8988T (cell line): ENCODE measurements around the gene SELENBP1.
"Not testable (repeated sequence)": the region's sequence is repeated elsewhere in the genome, so short reads cannot be mapped to it uniquely, and the experiment has no call there.

Source experiments
- DNase-seq: peaks from one replicate; pipeline ENCODE4 v3.0.0; 2011

The SELENBP1 gene

DNA sequence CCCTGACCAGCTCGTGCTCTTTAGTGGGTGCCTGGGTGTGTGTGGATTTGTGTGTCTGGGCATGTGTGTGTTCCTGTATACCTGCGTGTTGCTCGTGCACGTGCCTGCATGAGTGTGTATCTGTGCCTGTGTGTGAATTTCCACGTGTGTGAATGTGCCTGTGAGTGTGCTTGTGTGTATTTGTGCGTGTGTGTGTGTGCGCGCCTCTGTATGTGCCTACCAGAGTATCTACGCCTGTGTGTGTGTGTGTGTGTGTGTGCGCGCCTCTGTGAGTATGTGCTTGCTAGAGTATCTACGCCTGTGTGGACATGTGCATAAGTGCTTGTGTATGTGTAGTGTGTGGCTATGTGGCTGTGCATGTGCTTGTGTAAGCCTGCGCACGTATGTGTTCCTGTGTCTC, 691 bp upstream of the SELENBP1 start:
- no peak for DNase-seq

DNA sequence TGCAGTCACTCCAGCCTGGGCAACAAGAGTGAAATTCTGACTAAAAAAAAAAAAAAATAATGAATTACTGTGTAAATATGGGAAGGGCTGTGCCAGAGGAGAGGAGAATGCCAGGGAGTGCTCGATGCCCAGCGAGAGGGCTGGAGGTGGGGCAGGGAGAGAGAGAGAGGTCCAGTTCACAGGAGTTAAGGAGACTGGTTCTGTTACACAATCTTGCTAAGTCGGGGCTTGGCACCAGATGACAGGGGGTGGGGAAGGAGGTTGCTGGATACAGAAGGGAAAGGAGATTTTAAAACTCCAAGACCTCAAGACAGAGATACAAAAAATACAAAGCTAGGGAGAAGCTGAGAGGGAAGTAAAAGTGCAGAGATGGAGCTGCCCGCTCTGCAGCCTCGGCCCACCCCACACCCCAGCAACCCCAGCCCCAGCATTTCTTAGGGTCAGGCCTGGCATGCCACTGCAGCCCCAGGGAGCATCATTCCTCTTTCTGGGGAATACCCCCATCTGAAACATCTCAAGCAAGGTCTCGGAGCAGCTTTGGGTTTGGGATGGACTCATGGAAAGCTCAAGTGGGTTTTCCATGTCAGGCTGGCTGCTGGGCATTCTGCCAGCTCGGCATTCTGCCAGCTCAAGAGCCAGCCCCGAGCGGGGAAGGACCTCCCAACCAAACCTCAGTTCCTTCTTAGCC, 991 bp downstream of the SELENBP1 start:
- DNase-seq = no peak

DNA sequence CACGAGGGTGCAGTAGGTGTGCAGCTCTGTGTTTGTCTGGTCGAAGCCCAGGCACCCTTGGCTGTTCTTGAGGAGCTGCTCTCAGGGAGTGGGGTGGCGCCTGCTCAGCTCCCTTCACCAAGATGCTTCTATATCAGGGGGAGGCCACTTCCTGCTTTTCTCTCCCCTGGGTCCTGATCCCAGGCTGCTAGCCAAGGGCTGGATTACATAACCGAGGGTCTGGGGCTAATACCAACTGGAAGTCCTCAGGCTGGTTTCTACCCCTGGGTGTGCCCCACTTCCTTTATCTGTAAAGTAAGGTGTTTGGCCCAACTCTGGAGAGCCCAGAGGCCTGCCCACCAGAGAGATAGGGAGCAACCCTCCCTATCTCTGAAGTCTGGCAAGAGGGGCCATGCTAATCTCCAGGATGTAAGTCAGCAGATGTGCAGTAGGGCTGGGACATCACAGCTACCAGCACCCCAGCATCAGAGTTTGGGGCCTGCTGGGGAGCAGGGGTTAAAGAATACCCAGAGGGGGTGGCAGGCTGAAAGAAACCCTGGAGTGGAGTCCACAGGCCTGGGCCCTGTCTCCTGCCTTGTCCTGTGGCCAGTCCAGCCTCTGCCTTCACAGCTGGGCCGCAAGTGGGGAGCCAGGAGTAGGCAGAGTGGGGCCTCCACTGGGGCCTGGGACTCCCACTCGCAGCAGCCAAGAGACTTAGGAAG, 2.1 kb downstream of the SELENBP1 start:
- no peak for DNase-seq

DNA sequence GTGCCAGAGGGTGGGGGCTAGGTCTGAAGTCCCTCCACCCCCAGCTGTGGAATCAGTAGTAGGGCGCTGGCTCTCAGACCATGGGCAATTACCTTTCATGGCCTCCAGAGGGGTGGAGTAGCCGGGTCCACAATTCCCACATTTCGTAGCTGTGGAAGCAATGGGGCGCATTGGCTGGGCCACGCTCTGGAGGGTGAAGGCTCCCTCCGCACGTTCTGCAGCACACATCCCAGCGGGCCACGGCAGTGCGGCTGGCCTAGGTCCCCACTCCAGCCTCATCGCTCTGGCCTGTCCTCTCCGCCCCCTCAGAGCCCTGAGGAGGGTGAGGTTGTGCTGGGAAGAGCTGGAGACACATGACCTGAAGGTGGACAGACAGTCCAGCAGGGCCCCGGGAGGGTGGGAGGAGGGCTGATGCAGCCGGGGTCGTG, 2.9 kb downstream of the SELENBP1 start:
- DNase-seq = no peak

DNA sequence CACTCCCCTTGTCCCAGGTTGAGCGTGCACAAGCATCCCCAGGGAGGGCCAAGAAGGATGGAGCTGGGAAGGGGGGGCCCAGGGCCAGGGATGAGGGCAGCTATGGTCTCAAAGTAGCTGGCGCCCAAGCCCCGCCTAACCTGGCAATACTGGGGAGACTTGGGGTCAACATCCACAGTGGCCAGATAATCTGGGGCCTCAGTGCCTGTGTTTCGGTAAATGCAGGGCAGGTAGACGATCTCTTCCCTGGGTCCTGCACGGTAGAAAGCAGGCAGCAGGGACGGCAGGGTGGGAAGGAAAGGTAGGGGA, 3.2 kb downstream of the SELENBP1 start:
- no peak for DNase-seq

DNA sequence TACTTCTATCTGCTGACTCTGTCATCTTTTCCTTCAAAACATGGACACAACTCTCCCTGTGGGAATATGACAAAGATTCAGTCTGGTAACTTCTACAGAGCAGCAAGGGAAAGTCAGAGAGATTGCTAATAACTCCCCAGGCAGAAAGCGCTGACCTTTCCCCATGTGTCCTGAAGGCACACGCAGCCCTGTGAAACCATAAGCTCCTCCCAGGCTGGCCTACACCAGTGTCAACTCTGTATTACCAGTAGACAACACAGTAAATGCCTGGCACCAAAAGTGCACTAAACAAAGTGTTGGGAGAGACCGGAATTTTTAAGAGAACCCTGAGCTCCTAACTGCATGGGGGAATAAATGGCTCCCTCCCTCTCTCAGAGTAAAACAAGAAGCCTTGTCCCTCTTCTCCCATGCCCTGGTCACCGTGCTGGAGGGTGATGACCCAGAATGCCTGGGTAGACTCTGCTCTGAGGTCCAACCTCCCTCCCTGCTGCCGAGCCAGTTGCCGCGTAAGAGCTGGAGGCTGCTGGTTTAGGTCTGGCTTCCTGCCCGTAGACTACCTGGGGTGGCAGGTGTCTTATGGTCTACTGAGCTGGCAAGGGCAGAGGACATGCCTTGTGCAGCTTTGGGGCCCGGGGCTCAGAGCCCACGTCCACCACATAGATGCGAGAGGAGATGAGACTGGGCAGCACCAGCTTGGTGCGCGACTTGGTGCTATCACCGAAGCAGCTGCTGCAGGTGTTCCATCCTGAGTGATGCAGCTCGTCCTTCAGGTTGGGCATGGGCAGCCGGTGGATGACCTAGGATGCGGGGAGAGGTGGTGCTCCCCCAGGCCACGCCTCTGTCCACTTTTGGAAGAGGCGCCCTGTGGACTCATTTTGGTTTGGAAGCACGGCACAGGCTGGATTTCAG, 3.9 kb downstream of the SELENBP1 start:
- DNase-seq = no peak

DNA sequence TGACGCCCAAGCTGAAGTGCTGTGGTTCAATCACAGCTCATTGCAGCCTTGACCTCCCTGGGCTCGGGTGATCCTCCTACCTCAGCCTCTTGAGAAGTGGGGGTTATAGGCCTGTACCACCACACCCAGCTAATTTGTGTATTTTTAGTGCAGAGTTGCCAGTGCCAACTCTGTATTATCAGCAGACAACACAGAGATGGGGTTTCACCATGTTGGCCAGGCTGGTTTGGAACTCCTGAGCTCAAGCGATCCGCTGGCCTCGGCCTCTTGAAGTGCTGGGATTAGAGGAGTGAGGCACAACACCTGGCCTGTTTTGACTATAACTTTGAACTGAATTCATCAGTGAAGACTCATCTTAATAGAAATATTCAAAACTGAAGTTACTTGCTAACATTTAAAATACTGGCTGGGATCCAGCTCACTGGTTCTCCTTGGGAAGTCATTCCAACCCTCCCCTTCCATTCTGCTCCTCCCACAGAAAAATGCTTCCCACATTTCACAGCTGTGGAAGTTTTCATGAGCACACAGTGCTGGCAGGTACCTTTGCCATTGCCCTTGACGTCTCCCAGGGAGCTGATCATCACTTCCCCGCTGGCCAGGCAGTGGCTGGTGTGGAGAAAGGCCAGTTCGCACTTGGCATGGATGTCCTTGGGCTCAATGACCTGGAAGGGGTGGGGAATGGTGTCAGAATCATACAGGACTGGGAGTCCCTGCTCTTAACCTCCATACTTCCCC, 4.7 kb downstream of the SELENBP1 start:
- no peak for DNase-seq

DNA sequence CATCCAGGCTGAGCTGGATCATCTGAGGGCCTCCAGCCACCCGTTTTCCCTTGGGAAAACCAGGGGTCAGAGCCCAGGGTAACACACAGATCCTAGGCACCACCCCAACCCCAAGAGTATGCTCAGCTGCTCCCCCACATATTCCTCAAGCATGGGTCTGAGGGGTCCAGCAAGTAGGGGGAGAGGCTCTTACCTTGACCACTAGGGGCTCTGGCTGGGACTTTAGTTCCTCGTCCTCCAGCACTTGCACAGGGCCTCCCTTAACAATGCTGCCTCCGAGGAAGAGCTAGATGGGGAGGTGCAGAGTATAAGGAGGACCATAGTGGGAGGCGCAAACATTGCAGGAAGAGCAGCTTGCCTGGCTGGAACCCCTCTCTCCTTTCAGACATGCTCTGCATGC, 7.5 kb downstream of the SELENBP1 start:
- no peak for DNase-seq

DNA sequence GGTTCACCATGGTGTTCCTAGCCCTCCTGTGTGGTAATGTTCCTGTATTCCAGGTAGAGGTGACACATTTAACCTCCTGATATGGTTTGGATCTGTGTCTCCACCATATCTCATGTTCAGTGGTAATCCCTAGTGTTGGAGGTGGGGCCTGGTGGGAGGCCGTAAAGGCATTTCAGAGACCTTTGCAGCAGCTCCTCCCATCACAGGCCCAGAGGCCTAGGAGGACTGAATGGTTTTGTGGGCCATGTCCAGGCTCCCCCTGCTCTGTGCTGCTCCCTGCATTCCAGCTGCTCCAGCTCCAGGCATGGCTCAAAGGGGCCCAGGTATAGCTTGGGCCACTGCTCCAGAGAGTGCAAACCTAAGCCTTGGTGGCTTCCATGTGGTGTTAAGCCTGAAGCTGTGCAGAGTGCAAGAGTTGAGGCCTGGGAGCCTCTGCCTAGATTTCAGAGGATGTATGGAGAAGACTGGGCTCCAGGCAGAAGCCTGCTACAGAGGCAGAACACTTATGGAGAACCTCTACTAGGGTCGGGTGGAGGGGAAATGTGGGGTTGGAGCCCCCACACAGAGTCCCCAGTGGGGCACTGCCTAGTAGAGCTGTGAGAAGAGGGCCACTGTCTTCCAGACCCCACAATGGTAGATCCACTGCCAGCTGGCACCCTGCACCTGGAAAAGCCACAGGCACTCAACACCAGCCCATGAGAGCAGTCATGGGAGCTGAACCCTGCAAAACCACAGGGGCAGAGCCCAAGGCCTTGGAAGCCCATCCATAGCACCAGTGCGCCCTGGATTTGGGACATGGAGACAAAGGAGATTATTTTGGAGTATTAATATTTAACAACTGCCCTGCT, 10.0 kb downstream of the SELENBP1 start:
- DNase-seq = no peak

DNA sequence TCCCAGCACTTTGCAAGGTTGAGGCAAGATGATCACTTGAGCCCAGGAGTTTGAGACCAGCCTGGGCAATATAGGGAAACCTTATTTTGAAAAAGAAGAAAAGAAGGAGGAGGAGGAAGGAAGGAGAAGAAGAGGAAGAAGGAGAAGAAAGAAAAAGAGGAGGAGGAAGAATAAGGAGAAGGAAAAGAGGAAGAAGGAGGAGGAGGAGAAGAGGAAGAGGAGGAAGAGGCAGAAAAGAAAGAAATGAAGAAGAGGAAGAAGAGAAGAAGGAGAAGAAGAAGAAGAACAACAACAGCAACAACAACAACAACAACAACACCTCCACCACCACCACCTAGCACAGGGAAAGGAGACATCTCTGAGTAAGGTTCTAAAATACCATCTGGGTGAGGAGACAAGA, 10.6 kb downstream of the SELENBP1 start:
- no peak for DNase-seq

DNA sequence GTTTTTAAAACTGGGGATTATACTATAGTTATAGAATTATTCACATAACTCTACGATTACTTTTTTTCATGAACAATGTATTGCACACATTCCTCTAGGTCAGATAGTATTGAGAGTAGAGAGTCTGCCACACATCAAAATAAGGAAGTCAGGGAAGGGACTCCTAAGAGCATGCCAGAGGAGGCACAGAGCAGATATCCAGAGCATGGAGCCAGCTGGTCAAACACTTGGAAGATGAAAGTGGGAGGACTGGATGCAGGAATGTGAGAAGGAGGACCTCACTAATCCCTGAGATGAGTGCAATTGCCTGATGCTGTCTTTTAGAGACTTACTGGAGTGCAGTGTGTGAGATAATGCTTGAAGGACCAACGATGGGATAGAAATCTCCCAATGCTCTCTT, 15.8 kb downstream of the SELENBP1 start:
- no peak for DNase-seq

DNA sequence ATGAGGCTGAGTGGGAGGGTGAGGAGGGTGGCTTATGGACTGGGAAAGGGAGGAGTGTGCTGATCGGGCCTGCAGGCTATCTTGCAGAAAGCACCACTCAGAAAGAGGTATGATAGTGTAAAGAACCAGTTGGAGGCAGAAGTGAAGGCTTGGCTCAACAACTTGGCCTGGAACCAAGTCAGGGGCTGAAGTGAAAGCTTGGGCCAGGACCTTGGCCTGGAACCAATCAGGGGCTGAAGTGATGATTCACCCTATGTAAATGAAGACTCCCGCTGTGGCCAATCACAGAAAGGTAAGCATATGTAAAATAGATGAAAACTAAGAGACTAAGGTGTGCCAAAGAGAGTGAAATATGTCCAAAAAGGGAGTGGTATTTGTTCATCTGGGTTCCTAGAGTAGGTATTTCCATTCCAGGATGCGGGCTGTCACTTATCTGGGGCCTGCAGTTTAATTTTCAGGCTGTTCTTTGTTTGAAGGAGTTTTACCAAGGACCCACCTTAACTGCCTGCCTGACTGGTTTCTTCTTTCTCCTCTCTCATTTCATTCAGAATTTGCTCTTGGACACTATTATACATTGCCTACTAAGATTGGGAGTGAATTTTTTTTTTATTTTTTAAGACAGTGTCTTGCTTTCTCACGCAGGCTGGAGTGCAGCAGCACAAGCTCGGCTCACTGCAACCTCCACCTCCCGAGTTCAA, 20.3 kb downstream of the SELENBP1 start:
- DNase-seq = no peak

DNA sequence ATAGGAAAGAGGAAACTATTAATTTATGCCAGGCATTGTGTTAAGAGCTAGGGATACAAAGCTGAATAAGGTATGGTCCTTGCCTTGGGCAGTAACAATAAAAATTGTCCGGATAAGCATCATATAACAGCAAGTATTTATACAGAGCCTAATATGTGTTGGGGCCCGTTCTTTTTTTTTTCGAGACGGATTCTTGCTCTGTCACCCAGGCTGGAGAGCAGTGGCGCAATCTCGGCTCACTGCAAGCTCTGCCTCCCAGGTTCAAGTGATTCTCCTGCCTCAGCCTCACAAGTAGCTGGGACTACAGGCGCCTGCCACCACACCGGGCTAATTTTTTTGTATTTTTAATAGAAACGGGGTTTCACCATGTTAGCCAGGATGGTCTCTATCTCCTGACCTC, 22.2 kb downstream of the SELENBP1 start:
- not testable (repeated sequence) for DNase-seq

DNA sequence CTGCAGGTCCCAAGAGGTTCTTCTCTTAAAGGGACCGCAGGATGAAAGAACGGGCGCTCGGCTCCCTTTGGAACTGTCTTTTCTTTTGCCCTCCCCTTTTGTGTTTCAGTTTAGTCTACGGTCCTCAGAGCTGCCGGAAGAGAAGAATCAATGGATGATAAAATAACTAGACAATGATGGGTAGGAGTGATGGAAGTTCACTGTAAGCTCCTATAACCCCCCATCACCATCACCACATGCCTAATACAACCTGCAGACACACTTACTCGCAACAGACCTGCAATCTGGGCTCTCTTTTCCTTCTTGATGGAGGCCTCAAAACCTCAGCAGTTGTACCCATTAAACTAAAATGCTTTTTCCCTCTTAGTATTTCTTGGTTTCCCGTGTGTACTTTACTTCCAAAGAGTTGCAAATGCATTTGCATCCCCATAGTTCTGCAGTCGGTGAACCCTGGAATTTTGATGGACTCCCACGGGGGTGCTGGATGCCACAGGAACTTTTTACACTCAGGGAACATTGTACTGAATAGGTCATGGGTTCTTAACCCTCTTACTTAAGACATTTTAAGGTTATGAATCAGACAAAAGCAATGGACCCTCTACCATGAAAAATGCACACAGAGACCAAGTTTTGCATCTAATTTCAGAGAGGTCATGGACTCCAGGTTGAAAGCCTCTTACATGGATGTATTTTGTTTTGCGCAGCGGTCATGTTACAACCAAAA, 24.8 kb downstream of the SELENBP1 start:
- DNase-seq = no peak

DNA sequence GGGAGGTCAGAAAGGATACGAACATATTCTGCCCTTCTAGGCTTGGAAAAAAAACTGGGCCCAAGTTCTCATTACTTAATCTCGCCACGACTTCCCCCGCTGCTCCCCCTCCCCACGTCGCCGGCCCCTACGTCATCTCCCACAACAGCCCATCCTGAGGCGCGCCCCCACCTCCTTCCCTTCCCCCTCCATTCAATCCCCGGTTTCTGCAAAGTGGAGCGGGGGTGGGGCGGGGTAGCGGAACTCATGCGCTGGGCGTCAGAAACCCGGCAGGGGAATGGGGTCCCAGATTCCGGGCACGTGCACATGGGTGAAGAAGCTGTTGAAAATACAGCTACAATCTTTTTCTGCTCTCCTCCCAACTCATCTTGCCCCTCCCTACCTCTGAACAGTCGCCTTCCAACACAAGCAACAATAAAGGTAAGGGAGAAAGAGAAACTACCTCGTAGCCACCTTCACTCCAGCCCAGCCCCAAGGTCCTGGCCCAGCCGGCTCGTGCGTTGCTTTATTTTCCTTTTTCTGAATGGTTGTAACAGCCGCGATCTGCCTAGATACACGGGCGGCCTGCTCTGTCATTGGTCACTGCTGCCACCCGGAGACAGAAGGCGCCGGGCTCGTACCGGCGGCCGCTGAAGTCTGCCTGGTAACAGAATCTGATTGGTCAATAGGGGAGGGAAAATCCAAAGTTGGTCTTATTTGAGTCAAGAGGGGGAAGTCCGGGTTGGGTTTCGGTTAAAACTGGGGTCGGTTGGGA, 25.6 kb downstream of the SELENBP1 start, which contains the start of gene RFX5:
RFX5 (minus strand) TSS at position 484 of the 754 bp plus-strand sequence. CDS start 932 bp downstream, outside the sequence.
- DNase-seq = peak; percentile 68

DNA sequence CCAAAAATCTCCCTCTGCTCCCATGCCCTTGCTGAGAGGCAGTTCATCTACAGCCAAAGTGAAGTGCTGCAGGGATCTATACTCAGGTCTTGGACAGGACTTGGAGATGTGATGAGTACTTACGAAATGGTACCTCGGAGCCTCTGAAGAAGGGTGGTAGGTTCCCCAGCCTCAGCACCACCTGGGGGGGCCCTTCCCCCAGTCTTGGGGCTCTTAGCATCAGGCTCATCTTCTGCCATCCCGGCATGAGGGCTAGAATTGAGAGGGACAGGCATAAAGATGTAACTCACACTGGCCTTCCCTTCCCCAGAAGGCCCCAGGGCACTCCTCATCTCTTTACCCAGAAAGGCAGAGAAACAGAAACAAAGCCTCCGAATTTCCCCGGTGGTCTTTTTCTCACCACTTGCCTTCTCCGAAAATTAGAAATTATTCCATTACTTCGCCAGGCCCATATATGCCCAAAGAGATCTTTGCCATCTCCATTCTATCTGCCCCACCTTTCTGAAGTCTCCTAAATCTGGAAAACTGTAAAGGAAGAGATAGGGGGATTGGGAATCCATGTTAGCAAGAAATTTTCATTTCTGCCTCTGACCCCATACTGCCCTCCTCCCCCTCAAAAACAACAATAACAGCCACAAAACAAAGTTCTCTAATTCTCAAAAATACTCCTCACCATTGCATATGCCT, 26.3 kb downstream of the SELENBP1 start:
- no peak for DNase-seq

DNA sequence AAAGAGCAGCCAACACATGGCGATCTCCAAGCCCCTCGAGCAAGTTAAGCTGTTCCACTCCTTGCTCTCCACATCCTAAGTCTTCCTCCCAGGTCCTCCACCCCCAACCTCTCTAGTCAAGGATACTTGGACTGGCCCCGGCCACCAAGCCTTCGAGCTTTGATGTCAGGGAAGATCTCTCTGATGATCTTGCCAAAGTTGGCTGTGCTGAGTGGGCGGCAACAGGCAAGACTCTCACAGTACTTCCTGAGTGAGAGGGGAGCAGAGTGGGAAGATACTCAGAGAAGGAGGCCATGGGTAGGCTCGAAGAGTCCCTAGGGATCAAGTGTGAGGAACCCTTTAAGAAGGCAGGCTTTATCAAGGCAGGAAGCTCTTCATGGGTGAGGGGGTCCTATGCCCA, 28.2 kb downstream of the SELENBP1 start:
- no peak for DNase-seq

DNA sequence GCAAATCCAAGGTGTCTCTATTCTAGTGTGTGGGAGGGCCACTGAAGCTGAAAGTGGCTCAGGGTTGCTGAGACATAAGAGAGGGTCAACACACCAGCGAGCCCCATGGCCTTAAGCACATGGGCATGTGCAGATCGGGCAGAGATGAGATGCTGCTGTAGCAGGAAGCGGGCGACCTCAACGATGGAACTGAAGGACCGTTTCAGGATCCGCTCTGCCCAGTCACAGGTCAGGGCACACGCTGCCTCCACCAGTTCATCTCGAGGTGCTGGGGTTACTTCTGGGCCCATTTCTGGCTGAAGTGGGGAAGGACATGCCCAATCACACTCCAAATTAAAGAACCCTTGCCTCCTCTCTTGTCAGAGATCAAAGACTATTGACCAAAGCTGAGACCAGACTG, 28.9 kb downstream of the SELENBP1 start:
- DNase-seq = no peak

DNA sequence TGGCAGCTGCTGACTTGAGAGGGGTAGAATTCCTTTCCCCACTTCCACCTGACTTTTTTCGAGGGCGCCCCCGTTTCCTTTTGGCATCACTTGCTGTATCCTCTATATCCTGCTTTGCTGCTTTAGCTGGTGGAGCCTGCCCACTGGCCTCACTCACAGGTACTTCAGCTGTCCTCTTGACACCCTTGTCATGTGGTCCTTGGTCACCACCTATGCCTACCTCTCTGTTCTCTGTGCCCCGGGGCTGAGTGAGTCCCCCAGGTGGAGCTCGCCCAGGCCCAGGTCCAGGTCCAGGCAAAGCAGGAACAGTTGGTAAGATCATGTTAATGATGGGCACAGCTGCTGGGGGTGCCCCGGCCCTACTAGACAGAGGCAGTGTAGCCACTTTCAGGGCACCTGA, 29.9 kb downstream of the SELENBP1 start:
- DNase-seq = no peak
